ENCODE results near the gene IRF7. TPM values are rescaled to one million over a fixed set of nuclear protein-coding genes. Genes with fewer than 3 reads are reported as not detected.

The IRF7 gene
- total RNA-seq, 4 donors from 2014 or later = 9.0 to 37.7 (median 27.5) TPM

DNA sequence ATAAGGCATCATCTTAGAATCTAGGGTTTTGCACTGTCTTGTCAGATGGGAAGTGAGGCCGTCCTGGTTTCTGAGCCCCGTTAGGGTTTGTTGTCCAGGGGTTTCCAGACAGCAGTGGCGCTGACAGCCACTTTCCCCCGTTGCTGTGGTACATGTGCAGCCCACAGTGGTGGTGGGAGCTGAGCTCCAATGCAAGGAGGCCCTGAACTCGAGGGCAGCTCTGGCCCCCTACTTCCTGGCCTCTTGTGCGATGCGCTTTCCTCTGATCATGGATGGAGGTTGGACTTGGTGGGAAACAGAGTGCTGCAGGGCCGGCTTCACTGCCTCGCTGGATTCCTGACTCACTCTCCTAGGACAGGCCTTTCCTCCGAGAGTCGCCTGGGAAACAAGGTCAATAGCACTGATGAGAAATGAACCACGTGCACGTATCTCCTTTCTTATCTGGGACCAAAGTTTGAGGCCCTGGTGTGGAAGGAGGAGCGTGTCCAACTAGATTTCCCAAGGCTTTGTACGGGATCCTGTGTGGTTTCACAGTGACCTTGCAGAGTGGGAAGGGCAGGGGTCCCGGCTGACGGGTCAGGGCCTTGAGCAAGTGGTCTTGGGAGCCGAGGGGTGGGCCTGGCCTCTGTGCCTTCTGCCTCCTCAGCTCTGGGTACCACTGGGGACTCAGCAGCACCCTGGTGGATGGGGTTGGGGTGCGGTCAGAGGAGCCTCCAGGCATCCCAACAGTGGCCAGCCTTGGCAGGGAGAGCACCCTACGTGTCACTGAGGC is 35.7 kb downstream of the IRF7 start:
- Histone ChIP-seq H3K9me3 (no peaks in the 10 kb centered on the region), H3K27me3 (no peaks in the 10 kb centered on the region), H3K4me1 (peaks cover 0 to 52% (median 35%) of the 10 kb centered on the region in 4 donors), H3K4me3 (no peak overlapping the region), H3K36me3 (peaks cover 0 to 38% (median 4%) of the 10 kb centered on the region in 3 donors), H3K27ac (no peak overlapping the region)
- DNase-seq (ENCODE audit: low spot score in 2 of 2) = no peak
- 77 to 78% methylated on average over 19 to 20 of the region's 20 CpGs for WGBS, 2 donors
- TF ChIP-seq EP300 (IDR thresholded peaks at IDR 0.05) (no peak), POLR2A (IDR thresholded peaks at IDR 0.05) (no peak)
- TF ChIP-seq, protein P1, sequence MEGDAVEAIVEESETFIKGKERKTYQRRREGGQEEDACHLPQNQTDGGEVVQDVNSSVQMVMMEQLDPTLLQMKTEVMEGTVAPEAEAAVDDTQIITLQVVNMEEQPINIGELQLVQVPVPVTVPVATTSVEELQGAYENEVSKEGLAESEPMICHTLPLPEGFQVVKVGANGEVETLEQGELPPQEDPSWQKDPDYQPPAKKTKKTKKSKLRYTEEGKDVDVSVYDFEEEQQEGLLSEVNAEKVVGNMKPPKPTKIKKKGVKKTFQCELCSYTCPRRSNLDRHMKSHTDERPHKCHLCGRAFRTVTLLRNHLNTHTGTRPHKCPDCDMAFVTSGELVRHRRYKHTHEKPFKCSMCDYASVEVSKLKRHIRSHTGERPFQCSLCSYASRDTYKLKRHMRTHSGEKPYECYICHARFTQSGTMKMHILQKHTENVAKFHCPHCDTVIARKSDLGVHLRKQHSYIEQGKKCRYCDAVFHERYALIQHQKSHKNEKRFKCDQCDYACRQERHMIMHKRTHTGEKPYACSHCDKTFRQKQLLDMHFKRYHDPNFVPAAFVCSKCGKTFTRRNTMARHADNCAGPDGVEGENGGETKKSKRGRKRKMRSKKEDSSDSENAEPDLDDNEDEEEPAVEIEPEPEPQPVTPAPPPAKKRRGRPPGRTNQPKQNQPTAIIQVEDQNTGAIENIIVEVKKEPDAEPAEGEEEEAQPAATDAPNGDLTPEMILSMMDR (IDR thresholded peaks at IDR 0.05) = no peak

DNA sequence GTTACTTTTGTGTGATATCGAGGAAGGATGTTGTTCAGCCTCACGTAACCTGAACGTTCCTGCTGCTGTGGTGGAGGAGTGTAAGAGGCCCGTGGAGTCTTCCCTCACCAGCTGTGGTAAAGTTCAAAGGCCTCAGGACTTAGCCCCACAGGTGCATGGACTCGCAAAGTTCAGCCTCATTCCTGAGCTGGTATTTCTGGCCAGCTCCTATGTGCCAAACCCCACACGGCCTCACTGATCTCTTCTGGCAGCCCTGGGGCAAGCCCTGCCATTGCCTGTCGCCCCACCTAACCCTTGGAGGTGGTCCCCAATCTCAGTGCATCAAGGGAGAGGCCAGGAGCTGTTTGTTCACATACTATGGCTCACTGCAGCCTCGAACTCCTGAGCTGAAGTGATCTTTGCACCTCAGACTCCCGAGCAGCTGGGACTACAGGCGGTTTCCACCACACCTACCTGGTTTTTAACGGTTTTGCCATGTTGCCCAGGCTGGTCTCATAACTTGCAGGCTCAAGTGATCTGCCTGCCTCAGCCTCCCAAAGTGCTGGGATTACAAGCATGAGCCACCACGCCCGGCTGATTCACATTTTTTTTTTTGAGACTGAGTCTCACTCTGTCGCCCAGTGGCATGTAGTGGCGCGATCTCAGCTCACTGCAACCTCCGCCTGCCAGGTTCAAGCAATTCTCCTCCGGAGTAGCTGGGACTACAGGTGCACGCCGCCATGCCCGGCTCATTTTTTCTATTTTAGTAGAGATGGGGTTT is 37.3 kb downstream of the IRF7 start:
- Histone ChIP-seq H3K9me3 (no peaks in the 10 kb centered on the region), H3K27me3 (no peaks in the 10 kb centered on the region), H3K36me3 (peaks cover 0 to 25% (median 0%) of the 10 kb centered on the region in 3 donors), H3K4me3 (peak overlapping the region in 1 of 4 donors; percentile 95), H3K4me1 (peaks cover 0 to 61% (median 37%) of the 10 kb centered on the region in 4 donors), H3K27ac (no peak overlapping the region)
- TF ChIP-seq POLR2A (IDR thresholded peaks at IDR 0.05) = no peak
- TF ChIP-seq EP300 (IDR thresholded peaks at IDR 0.05) = no peak
- TF ChIP-seq, protein P1 (IDR thresholded peaks at IDR 0.05) = no peak
- WGBS, 2 donors = 79 to 80% methylated on average over 21 of the region's 21 CpGs
- DNase-seq (ENCODE audit: low spot score in 2 of 2) = no peak

DNA sequence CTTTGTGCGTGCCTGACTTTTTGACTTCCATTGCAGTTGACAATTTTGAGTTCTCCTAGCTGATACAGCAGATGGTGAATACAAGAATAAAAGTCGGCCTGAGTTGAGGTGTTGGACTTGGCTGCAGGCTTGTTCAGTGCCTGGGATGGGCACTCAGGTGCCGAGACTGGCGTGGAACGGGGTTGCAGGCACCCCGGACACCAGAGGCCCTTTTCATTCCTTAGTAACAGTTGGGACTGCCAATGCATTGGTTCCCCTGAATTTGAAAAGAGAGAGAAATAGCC is 38.2 kb downstream of the IRF7 start:
- Histone ChIP-seq H3K9me3 (no peaks in the 10 kb centered on the region), H3K36me3 (peaks cover 0 to 16% (median 0%) of the 10 kb centered on the region in 3 donors), H3K27ac (no peak overlapping the region), H3K4me1 (peaks cover 0 to 61% (median 37%) of the 10 kb centered on the region in 4 donors), H3K4me3 (peak overlapping the region; percentile 58 to 97 (median 88)), H3K27me3 (no peaks in the 10 kb centered on the region)
- WGBS, 2 donors = 56 to 75% methylated on average over 6 of the region's 6 CpGs
- no peak for DNase-seq (ENCODE audit: low spot score in 2 of 2)
- TF ChIP-seq POLR2A (IDR thresholded peaks at IDR 0.05) (no peak), EP300 (IDR thresholded peaks at IDR 0.05) (no peak)
- TF ChIP-seq, protein P1 (IDR thresholded peaks at IDR 0.05) = no peak

DNA sequence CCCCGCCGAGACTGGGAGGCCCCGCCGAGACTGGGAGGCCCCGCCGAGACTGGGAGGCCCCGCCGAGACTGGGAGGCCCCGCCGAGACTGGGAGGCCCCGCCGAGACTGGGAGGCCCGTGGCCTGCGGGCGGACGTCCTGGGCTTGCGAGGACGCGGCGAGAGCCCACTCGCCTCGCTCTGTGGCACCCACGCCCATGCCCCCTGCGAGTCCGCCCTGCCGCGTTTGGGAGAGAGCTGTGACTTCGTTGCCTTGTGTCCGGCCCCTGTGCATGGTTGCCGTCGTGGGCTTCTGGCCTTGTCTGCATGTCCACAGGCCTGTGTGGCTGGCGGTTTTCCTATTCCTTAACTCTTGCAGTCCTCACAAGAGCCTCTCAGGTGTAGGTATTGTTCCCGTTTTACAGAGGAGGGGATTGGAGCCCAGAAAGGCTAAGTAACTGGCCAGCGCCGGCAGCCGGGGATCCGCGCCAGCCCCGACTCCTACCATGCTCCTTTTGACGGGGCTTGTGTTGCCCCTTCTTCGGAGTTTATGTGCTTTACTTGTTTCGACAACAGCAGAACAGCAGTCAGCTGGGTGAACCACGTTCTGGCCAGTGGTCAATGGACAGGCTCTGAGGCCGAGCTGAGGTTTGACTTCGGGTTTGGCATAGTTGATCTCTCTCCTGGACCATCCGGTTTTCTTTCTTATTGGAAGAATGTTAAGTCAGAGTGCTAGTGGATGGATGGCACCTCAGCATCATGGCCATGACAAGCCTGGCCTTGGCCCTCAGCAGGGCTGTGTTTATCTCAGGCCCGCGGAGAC is 38.7 kb downstream of the IRF7 start:
- WGBS, 2 donors = 8 to 10% methylated on average over 19 to 25 of the region's 48 CpGs
- H3K27me3 ChIP-seq = no peaks in the 10 kb centered on the region
- peak overlapping the region; percentile 58 to 97 (median 88) for H3K4me3 ChIP-seq
- no peak for DNase-seq (ENCODE audit: low spot score in 2 of 2)
- H3K9me3 ChIP-seq = no peaks in the 10 kb centered on the region
- TF ChIP-seq POLR2A (IDR thresholded peaks at IDR 0.05) (no peak), EP300 (IDR thresholded peaks at IDR 0.05) (no peak)
- TF ChIP-seq, protein P1 (IDR thresholded peaks at IDR 0.05) = no peak
- H3K4me1 ChIP-seq = peaks cover 0 to 61% (median 37%) of the 10 kb centered on the region in 4 donors
- peaks cover 0 to 11% (median 0%) of the 10 kb centered on the region in 3 donors for H3K36me3 ChIP-seq
- H3K27ac ChIP-seq = peak overlapping the region; percentile 28 to 96 (median 78)

Data from tibial nerve (tissue), 4 donors.